GM20431 (cell line): Measurements from ENCODE around the gene DISP3.
"Not testable (repeated sequence)": the region's sequence is repeated elsewhere in the genome, so short reads cannot be mapped to it uniquely, and the experiment has no call there.

ENCODE experiments used
- in situ Hi-C: fragments of 300-500 bp; cut with MseI, MboI; formaldehyde crosslinking; loops from one replicate; pipeline ENCODE4 v1.15.0; 2020; ENCODE audit warnings: low sequenced_read_pairs; ENCODE audit not compliant: unreplicated experiment

Gene DISP3

GRCh38 chr1:11569551-11569950 lies 90.6 kb downstream of the DISP3 start:
- in situ Hi-C loops, result no loop called here

- in situ Hi-C loops, result no loop called here
Observed at GRCh38 chr1:11569954-11570353, 91.0 kb downstream of the DISP3 start.

GRCh38 chr1:11570821-11571380 lies 91.9 kb downstream of the DISP3 start:
- in situ Hi-C loops, result no loop called here

- in situ Hi-C loops, result no loop called here
Observed at GRCh38 chr1:11571906-11572616, 93.1 kb downstream of the DISP3 start.

GRCh38 chr1:11573116-11573692 lies 94.2 kb downstream of the DISP3 start:
- in situ Hi-C loops, result no loop called here

GRCh38 chr1:11575553-11575952 lies 96.6 kb downstream of the DISP3 start:
- in situ Hi-C loops, result no loop called here

- in situ Hi-C loops, result no loop called here
Observed at GRCh38 chr1:11576109-11576875, 97.3 kb downstream of the DISP3 start.

- in situ Hi-C loops, result no loop called here
Observed at GRCh38 chr1:11578004-11578403, 99.0 kb downstream of the DISP3 start.

- in situ Hi-C loops, result no loop called here
Observed at GRCh38 chr1:11579506-11579905, 100.6 kb downstream of the DISP3 start.

GRCh38 chr1:11580049-11580448 lies 101.1 kb downstream of the DISP3 start:
- in situ Hi-C loops, result not testable (repeated sequence)

GRCh38 chr1:11581445-11581991 lies 102.6 kb downstream of the DISP3 start:
- in situ Hi-C loops, result no loop called here

GRCh38 chr1:11585389-11585788 lies 106.4 kb downstream of the DISP3 start:
- in situ Hi-C loops, result no loop called here
